ENCODE measurements around the gene MCF2L2. TPM values are rescaled to one million over a fixed set of nuclear protein-coding genes. Genes with fewer than 3 reads are reported as not detected.

MCF2L2 gene
- total and polyA plus RNA-seq, 2 of the 13 experiments (the other 11 are each of a cell fraction or from before 2014, with no cell fraction given), result not detected

GRCh38 chr3:183192650-183193300 lies 235.6 kb downstream of the MCF2L2 start (continued):
- TF ChIP-seq ZNF512 (CRISPR knock-in tag; IDR thresholded peaks at IDR 0.05) (no peak), HINFP (CRISPR knock-in tag; IDR thresholded peaks at IDR 0.05; ENCODE audit: low read depth) (no peak), ZNF788 (CRISPR knock-in tag; IDR thresholded peaks at IDR 0.05; ENCODE audit: borderline replicate concordance) (no peak), ZSCAN12 (CRISPR knock-in tag; IDR thresholded peaks at IDR 0.05) (no peak), SAP130 (CRISPR knock-in tag; IDR thresholded peaks at IDR 0.05; ENCODE audit: low read depth) (no peak), ZNF761 (CRISPR knock-in tag; conservative IDR thresholded peaks at IDR 0.05) (no peak), IRF2 (CRISPR knock-in tag; IDR thresholded peaks at IDR 0.05) (no peak)

GRCh38 chr3:183189641-183190040 lies 238.8 kb downstream of the MCF2L2 start:
- no peaks in the 10 kb centered on the region for H3K79me2 ChIP-seq (ENCODE audit: insufficient read depth, low read length)
- DNase-seq (ENCODE audit: low spot score), result no peak
- intact Hi-C loops (cut with micrococcal nuclease; ENCODE audit: unreplicated experiment), result loop anchor here (1.0 kb wide), 1 partner anchor 67 kb away; no protein-coding TSS in a partner anchor
- no peaks in the 10 kb centered on the region for H4K20me1 ChIP-seq (ENCODE audit: insufficient read depth, low read length)
- BruUV-seq (replicated peaks), result no TSS peak
- no peak overlapping the region for H3K4me2 ChIP-seq (ENCODE audit: low read depth, low read length)
- no peak overlapping the region for H3K4me3 ChIP-seq (replicated peaks in 1 of 3; ENCODE audit: insufficient read depth in 1 of 3, low read depth in 2 of 3, low read length in 3 of 3)
- TF ChIP-seq ZNF720 (CRISPR knock-in tag; IDR thresholded peaks at IDR 0.05) (no peak), MAX (IDR thresholded peaks at IDR 0.05) (no peak), TRIM22 (IDR thresholded peaks at IDR 0.05) (no peak), MEF2D (CRISPR knock-in tag; IDR thresholded peaks at IDR 0.05) (no peak), ZNF17 (CRISPR knock-in tag; IDR thresholded peaks at IDR 0.05) (no peak), IKZF4 (CRISPR knock-in tag; IDR thresholded peaks at IDR 0.05; ENCODE audit: borderline replicate concordance, low read depth, not compliant biosample characterization) (no peak), NR2C2 (CRISPR knock-in tag; IDR thresholded peaks at IDR 0.05; ENCODE audit: borderline replicate concordance) (no peak), ZNF780A (CRISPR knock-in tag; IDR thresholded peaks at IDR 0.05) (no peak), TEAD3 (CRISPR knock-in tag; optimal IDR thresholded peaks at IDR 0.05; ENCODE audit: borderline replicate concordance) (no peak), RXRB (CRISPR knock-in tag; IDR thresholded peaks at IDR 0.05; ENCODE audit: borderline replicate concordance) (no peak)
- no peak overlapping the region for H3K27ac ChIP-seq (ENCODE audit: extremely low read length, insufficient read depth, low read length)
- no peaks in the 10 kb centered on the region for H3K4me1 ChIP-seq (ENCODE audit: insufficient read depth, low read length)
- no peak for FAIRE-seq
- H3K9me3 ChIP-seq (ENCODE audit: low read length), result no peaks in the 10 kb centered on the region
- ChIA-PET POLR2A (no interaction called here), CTCF (ENCODE audit: low intra/inter-chr PET ratio, low total read pairs) (interaction anchor here (1.1 kb wide), 1 partner anchor 193 kb away, joined by 3 read pairs; no protein-coding TSS in a partner anchor)
- WGBS (ENCODE audit: low lambda C conversion rate), result 57% methylated on average over 3 of the region's 4 CpGs
- H3K36me3 ChIP-seq (replicated peaks in 1 of 2; ENCODE audit: control insufficient read depth in 1 of 2, insufficient read depth in 2 of 2, low read length in 2 of 2), result no peaks in the 10 kb centered on the region
- no peak overlapping the region for H3K9ac ChIP-seq (ENCODE audit: insufficient read depth, low read depth, low read length)
- peaks cover 0 to 17% of the 10 kb centered on the region in 2 experiments; a peak in 3 of 5 replicates for H3K27me3 ChIP-seq (ENCODE audit: control insufficient read depth in 1 of 2, insufficient read depth in 2 of 2, low read length in 2 of 2)
- in situ Hi-C loops (cut with HindIII; ENCODE audit: extremely low pct_ligation_motif_present, low pct_unique_long_range_greater_than_20kb), result no loop called here
- no peak for ATAC-seq
- H2AFZ ChIP-seq (ENCODE audit: low read length), result no peak overlapping the region

Data from HepG2 (cell line).